Activated T-helper 1 cell treated with anti-CD3 and anti-CD28 coated beads, Interleukin-12 subunit alpha, Interleukin-12 subunit beta, Interleukin-2, Interleukin-4 antibody, amounts not matched to agents 30 ng/mL and 10 ng/mL and 1 ng/mL, durations not matched to agents 14 hours and 24 hours and 36 hours (primary cell): ENCODE results near the gene KLRB1. TPM values are rescaled to one million over a fixed set of nuclear protein-coding genes. Genes with fewer than 3 reads are reported as not detected.
"Not testable (repeated sequence)": the region's sequence is repeated elsewhere in the genome, so short reads cannot be mapped to it uniquely, and the experiment has no call there.

ENCODE experiments used
- DNase-seq: peaks from one replicate; pipeline ENCODE4 v3.0.0; 2021; ENCODE audit warnings: low spot score
- H3K27ac Mint-ChIP-seq: one replicate; pipeline ENCODE4 v1.8.0; 2021; ENCODE audit warnings: mild to moderate bottlenecking, mixed read lengths
- H3K27me3 Mint-ChIP-seq: one replicate; pipeline ENCODE4 v1.8.0; 2022; ENCODE audit warnings: mild to moderate bottlenecking, moderate library complexity, mixed read lengths; ENCODE audit not compliant: insufficient read depth
- H3K36me3 Mint-ChIP-seq: one replicate; pipeline ENCODE4 v1.8.0; 2021; ENCODE audit warnings: low read depth, mixed read lengths
- H3K4me1 Mint-ChIP-seq: one replicate; pipeline ENCODE4 v1.8.0; 2021; ENCODE audit warnings: low read depth, mixed read lengths
- H3K4me3 Mint-ChIP-seq: one replicate; pipeline ENCODE4 v1.8.0; 2021; ENCODE audit warnings: mild to moderate bottlenecking, moderate library complexity, mixed read lengths
- H3K9me3 Mint-ChIP-seq: one replicate; pipeline ENCODE4 v1.8.0; 2021; ENCODE audit warnings: mixed read lengths
- intact Hi-C: fragments of 100-400 bp; cut with micrococcal nuclease; formaldehyde crosslinking; loops from one replicate; pipeline ENCODE4 v1.15.1; 2024
- total RNA-seq: library from RNA; stranded (reverse); gene quantifications from 2 replicates; pipeline ENCODE4 v1.2.3, GENCODE V29; 2022

KLRB1 gene
- total RNA-seq, 1 donor from 2014 or later, result not detected

- Mint-ChIP-seq H3K9me3 (peaks cover 38% of the 10 kb centered on the region), H3K4me1 (peaks cover 82% of the 10 kb centered on the region)
Observed at GRCh38 chr12:9640024-9640423, 32.3 kb upstream of the KLRB1 start.

GRCh38 chr12:9636851-9637206 is 29.1 kb upstream of the KLRB1 start:
- peaks cover 23% of the 10 kb centered on the region for H3K9me3 Mint-ChIP-seq
- intact Hi-C loops, result loop anchor here (10.0 kb wide), 1 partner anchor 288 kb away; no protein-coding TSS in a partner anchor
- H3K27me3 Mint-ChIP-seq, result no peaks in the 10 kb centered on the region
- H3K4me3 Mint-ChIP-seq, result no peak overlapping the region
- H3K4me1 Mint-ChIP-seq, result peaks cover 73% of the 10 kb centered on the region
- H3K36me3 Mint-ChIP-seq, result peaks cover 19% of the 10 kb centered on the region
- H3K27ac Mint-ChIP-seq, result no peak overlapping the region
- DNase-seq, result no peak

More at GRCh38 chr12:9640024-9640423, 32.3 kb upstream of the KLRB1 start:
- DNase-seq, result no peak
- Mint-ChIP-seq H3K36me3 (peaks cover 18% of the 10 kb centered on the region), H3K4me3 (no peak overlapping the region), H3K27ac (no peak overlapping the region), H3K27me3 (no peaks in the 10 kb centered on the region)
- intact Hi-C loops, result loop anchor here (10.0 kb wide), 5 partner anchors 305 to 1085 kb away; partner anchors contain the start of genes MAGOHB and YBX3

- peak overlapping the region; percentile 2 for H3K27ac Mint-ChIP-seq
- H3K27me3 Mint-ChIP-seq, result no peaks in the 10 kb centered on the region
- peaks cover 17% of the 10 kb centered on the region for H3K36me3 Mint-ChIP-seq
- no peak overlapping the region for H3K4me3 Mint-ChIP-seq
- H3K4me1 Mint-ChIP-seq, result peaks cover 72% of the 10 kb centered on the region
- H3K9me3 Mint-ChIP-seq, result peaks cover 23% of the 10 kb centered on the region
- intact Hi-C loops, result loop anchor here (10.0 kb wide), 1 partner anchor 289 kb away; no protein-coding TSS in a partner anchor
- no peak for DNase-seq
Observed at GRCh38 chr12:9636150-9636850, 28.6 kb upstream of the KLRB1 start.

- no peak for DNase-seq
- peak overlapping the region; percentile 45 for H3K4me3 Mint-ChIP-seq
- intact Hi-C loops, result loop anchor here (1.0 to 10.0 kb wide), 9 partner anchors 12 to 304 kb away; partner anchors contain the start of gene CLEC2B
- peak overlapping the region; percentile 59 for H3K27ac Mint-ChIP-seq
- H3K4me1 Mint-ChIP-seq, result peaks cover 60% of the 10 kb centered on the region
- peaks cover 11% of the 10 kb centered on the region for H3K36me3 Mint-ChIP-seq
- peaks cover 15% of the 10 kb centered on the region for H3K9me3 Mint-ChIP-seq
- H3K27me3 Mint-ChIP-seq, result peaks cover 3% of the 10 kb centered on the region
Observed at GRCh38 chr12:9634969-9635754, 27.4 kb upstream of the KLRB1 start.

GRCh38 chr12:9634177-9634803 is 26.6 kb upstream of the KLRB1 start:
- DNase-seq, result peak; percentile 64
- H3K36me3 Mint-ChIP-seq, result peaks cover 11% of the 10 kb centered on the region
- H3K27ac Mint-ChIP-seq, result peak overlapping the region; percentile 63
- intact Hi-C loops, result loop anchor here (1.0 to 10.0 kb wide), 9 partner anchors 13 to 303 kb away; partner anchors contain the start of gene CLEC2B
- H3K9me3 Mint-ChIP-seq, result peaks cover 11% of the 10 kb centered on the region
- H3K27me3 Mint-ChIP-seq, result peaks cover 3% of the 10 kb centered on the region
- peaks cover 60% of the 10 kb centered on the region for H3K4me1 Mint-ChIP-seq
- peak overlapping the region; percentile 60 for H3K4me3 Mint-ChIP-seq

- DNase-seq, result no peak
- H3K9me3 Mint-ChIP-seq, result peaks cover 5% of the 10 kb centered on the region
- H3K27ac Mint-ChIP-seq, result no peak overlapping the region
- peaks cover 7% of the 10 kb centered on the region for H3K36me3 Mint-ChIP-seq
- peaks cover 4% of the 10 kb centered on the region for H3K27me3 Mint-ChIP-seq
- no peak overlapping the region for H3K4me3 Mint-ChIP-seq
- intact Hi-C loops, result loop anchor here (10.0 kb wide), 1 partner anchor 292 kb away; no protein-coding TSS in a partner anchor
- H3K4me1 Mint-ChIP-seq, result peaks cover 46% of the 10 kb centered on the region
Observed at GRCh38 chr12:9632766-9633165, 25.1 kb upstream of the KLRB1 start.

GRCh38 chr12:9626821-9627220 is 19.1 kb upstream of the KLRB1 start:
- H3K27me3 Mint-ChIP-seq, result peaks cover 4% of the 10 kb centered on the region
- DNase-seq, result no peak
- intact Hi-C loops, result no loop called here
- H3K36me3 Mint-ChIP-seq, result peaks cover 2% of the 10 kb centered on the region
- H3K4me1 Mint-ChIP-seq, result no peaks in the 10 kb centered on the region
- no peak overlapping the region for H3K4me3 Mint-ChIP-seq
- peaks cover 25% of the 10 kb centered on the region for H3K9me3 Mint-ChIP-seq
- H3K27ac Mint-ChIP-seq, result no peak overlapping the region

GRCh38 chr12:9626291-9626690 is 18.6 kb upstream of the KLRB1 start:
- H3K27me3 Mint-ChIP-seq, result peaks cover 4% of the 10 kb centered on the region
- DNase-seq, result no peak
- H3K9me3 Mint-ChIP-seq, result peaks cover 25% of the 10 kb centered on the region
- no peaks in the 10 kb centered on the region for H3K4me1 Mint-ChIP-seq
- intact Hi-C loops, result no loop called here
- no peak overlapping the region for H3K4me3 Mint-ChIP-seq
- H3K36me3 Mint-ChIP-seq, result peaks cover 2% of the 10 kb centered on the region
- no peak overlapping the region for H3K27ac Mint-ChIP-seq

GRCh38 chr12:9625019-9625418 is 17.3 kb upstream of the KLRB1 start:
- H3K36me3 Mint-ChIP-seq, result peaks cover 2% of the 10 kb centered on the region
- peaks cover 3% of the 10 kb centered on the region for H3K4me1 Mint-ChIP-seq
- peaks cover 25% of the 10 kb centered on the region for H3K9me3 Mint-ChIP-seq
- no peak overlapping the region for H3K4me3 Mint-ChIP-seq
- DNase-seq, result no peak
- H3K27me3 Mint-ChIP-seq, result peaks cover 2% of the 10 kb centered on the region
- intact Hi-C loops, result no loop called here
- no peak overlapping the region for H3K27ac Mint-ChIP-seq

- Mint-ChIP-seq H3K36me3 (peaks cover 6% of the 10 kb centered on the region), H3K27me3 (peaks cover 2% of the 10 kb centered on the region), H3K4me1 (peaks cover 45% of the 10 kb centered on the region), H3K4me3 (no peak overlapping the region), H3K9me3 (peaks cover 27% of the 10 kb centered on the region), H3K27ac (no peak overlapping the region)
- no peak for DNase-seq
- intact Hi-C loops, result no loop called here
Observed at GRCh38 chr12:9619411-9620179, 11.9 kb upstream of the KLRB1 start.

GRCh38 chr12:9618906-9619305 is 11.2 kb upstream of the KLRB1 start:
- H3K4me3 Mint-ChIP-seq, DNase-seq, H3K27ac Mint-ChIP-seq, H3K36me3 Mint-ChIP-seq, intact Hi-C loops, H3K27me3 Mint-ChIP-seq: not testable (repeated sequence)
- H3K4me1 Mint-ChIP-seq, result peaks cover 52% of the 10 kb centered on the region
- H3K9me3 Mint-ChIP-seq, result peaks cover 20% of the 10 kb centered on the region

- Mint-ChIP-seq H3K36me3 (peaks cover 6% of the 10 kb centered on the region), H3K4me3 (no peak overlapping the region), H3K27ac (no peak overlapping the region), H3K4me1 (peaks cover 54% of the 10 kb centered on the region), H3K9me3 (peaks cover 17% of the 10 kb centered on the region), H3K27me3 (peaks cover 2% of the 10 kb centered on the region)
- intact Hi-C loops, result no loop called here
- DNase-seq, result no peak
Observed at GRCh38 chr12:9617124-9617523, 9.4 kb upstream of the KLRB1 start.
